ENCODE measurements around the gene PPP2R2C.

The PPP2R2C gene

DNA sequence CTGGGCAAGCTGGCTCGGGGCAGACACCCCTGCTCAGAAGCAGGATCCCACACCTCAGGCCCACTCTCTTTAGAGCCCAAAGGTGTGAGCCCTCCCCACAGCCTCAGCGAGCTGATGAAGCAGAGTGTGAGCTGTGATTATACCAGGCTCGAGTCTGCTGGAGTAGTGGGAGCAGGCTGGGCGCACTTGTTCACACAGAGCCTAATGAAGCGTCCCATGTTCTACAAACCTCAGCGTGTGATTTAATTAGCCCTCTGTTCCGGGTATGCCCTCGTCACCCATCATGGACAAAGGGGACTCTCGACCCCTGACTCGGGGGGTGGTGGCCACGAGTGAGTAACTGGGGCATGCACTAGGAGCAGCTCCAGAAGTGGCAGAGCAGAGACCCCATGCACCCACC lies 62.3 kb downstream of the PPP2R2C start:
- TF ChIP-seq, protein P1, sequence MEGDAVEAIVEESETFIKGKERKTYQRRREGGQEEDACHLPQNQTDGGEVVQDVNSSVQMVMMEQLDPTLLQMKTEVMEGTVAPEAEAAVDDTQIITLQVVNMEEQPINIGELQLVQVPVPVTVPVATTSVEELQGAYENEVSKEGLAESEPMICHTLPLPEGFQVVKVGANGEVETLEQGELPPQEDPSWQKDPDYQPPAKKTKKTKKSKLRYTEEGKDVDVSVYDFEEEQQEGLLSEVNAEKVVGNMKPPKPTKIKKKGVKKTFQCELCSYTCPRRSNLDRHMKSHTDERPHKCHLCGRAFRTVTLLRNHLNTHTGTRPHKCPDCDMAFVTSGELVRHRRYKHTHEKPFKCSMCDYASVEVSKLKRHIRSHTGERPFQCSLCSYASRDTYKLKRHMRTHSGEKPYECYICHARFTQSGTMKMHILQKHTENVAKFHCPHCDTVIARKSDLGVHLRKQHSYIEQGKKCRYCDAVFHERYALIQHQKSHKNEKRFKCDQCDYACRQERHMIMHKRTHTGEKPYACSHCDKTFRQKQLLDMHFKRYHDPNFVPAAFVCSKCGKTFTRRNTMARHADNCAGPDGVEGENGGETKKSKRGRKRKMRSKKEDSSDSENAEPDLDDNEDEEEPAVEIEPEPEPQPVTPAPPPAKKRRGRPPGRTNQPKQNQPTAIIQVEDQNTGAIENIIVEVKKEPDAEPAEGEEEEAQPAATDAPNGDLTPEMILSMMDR (IDR thresholded peaks at IDR 0.05; ENCODE audit: low read depth, low read length, missing control alignments): no peak
- DNase-seq (ENCODE audit: low read depth): no peak
- no peak overlapping the region for H3K4me3 ChIP-seq (ENCODE audit: low read depth, low read length)
- in situ Hi-C loops (cut with HindIII; ENCODE audit: low sequenced_read_pairs): no loop called here

DNA sequence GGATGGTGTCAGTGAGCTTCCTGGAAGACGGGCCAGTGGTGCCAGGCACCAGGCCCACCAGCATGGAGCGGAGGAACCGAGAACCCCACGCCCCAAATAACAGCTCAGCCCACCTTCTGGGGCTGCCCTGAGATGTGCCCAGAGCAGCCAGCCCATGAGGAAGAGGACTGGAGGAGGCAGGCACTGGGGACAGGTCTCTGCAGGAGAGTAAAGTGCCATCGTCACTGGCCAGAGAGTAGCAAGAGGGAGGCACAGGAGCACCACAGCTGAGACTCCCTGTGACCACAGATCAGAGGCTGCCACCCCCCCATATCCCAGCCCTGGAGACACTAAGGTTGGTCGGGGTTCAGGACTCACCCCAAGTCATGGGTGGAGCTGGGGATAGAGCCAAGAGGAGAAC lies 63.0 kb downstream of the PPP2R2C start:
- TF ChIP-seq, protein P1 (IDR thresholded peaks at IDR 0.05; ENCODE audit: low read depth, low read length, missing control alignments): no peak
- DNase-seq (ENCODE audit: low read depth): no peak
- no peak overlapping the region for H3K4me3 ChIP-seq (ENCODE audit: low read depth, low read length)
- in situ Hi-C loops (cut with HindIII; ENCODE audit: low sequenced_read_pairs): no loop called here

DNA sequence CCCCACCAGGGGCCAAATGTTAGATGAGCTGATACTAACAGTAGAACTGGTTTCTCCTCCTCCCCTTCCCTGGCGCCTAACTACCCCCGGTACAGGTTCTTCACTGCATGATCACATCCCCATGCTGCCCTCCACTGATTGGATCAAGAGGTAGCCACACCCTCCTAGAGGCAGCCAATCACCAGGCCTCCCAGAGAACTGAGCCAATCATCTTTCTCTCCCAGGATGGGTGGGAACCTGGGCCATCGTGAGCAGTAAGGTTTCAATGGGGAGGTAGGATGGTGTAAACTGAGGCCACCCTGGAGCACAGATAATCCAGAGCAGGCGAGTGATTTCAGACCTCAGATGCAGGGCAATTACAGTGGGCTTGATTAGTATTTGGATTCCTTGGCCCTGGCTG lies 64.2 kb downstream of the PPP2R2C start:
- H3K4me3 ChIP-seq (ENCODE audit: low read depth, low read length): no peak overlapping the region
- no peak for DNase-seq (ENCODE audit: low read depth)
- TF ChIP-seq, protein P1 (IDR thresholded peaks at IDR 0.05; ENCODE audit: low read depth, low read length, missing control alignments): no peak
- in situ Hi-C loops (cut with HindIII; ENCODE audit: low sequenced_read_pairs): no loop called here

DNA sequence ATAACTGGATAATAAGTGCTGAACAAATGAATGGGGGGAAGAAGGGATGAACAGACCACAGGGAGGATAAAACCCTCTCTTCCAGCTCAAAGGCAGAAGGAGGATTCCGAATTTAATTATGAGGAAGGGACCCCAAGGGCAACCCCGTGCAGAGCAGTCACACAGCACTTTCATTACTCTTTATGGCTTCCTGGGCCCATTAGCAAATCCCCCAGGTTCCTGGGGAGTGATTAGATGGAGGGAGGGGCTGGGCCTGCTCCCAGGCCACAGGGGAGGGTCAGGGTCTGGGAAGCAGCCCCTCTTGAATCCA lies 67.1 kb downstream of the PPP2R2C start:
- DNase-seq (ENCODE audit: low read depth): no peak
- in situ Hi-C loops (cut with HindIII; ENCODE audit: low sequenced_read_pairs): no loop called here
- H3K4me3 ChIP-seq (ENCODE audit: low read depth, low read length): no peak overlapping the region
- TF ChIP-seq, protein P1 (IDR thresholded peaks at IDR 0.05; ENCODE audit: low read depth, low read length, missing control alignments): no peak

DNA sequence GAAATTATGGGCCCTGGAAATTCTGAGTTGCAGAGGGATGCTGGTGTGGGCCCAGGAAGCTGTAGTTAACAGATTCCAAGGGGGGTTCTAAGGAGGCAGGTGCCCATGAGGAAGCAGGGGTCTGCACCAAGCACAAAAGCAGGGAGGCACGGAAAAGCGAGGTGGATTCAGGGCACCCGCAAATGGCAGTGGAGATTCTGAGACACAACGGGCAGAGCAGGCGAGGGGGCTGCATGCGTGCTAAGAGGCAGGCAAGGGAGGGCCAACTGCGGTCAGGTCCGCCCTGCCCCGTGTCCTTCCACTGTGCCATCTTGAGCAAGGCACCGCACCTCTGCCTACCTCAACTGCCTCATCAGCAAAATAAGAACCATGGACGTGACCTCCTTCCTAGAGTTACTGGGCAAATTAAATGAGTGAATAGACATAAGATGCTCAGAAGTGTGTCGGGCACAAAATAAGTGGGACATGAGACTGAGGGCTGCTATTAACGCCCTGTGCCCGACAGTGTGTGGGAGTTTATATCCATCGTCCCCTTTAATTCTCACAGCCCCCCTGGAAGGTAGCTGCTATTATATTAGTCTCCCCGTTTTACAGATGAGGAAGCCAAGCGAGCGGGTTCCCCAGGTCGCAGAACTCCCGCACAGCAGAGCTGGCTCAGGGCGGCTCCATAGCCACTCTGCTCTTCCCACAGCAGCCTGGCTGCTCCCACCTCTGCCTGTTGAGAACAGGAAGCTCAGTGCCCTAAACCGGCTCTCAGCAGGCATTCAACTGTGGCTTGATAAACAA lies 67.6 kb downstream of the PPP2R2C start:
- DNase-seq (ENCODE audit: low read depth): no peak
- H3K4me3 ChIP-seq (ENCODE audit: low read depth, low read length): no peak overlapping the region
- in situ Hi-C loops (cut with HindIII; ENCODE audit: low sequenced_read_pairs): no loop called here
- TF ChIP-seq, protein P1 (IDR thresholded peaks at IDR 0.05; ENCODE audit: low read depth, low read length, missing control alignments): no peak

DNA sequence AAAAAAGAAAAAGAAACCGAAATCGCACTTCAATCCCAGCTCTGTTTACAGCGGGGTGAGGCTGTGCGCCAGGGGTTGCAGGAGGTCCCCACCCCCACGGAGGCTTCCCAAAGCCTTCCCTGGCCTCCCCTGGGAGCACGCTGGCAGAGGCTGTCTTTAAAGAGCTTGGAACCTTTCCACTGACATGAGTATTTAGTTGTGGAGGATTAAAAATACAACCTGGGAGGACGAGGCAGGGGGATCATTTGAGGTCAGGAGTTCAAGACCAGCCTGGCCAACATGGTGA lies 69.1 kb downstream of the PPP2R2C start:
- in situ Hi-C loops (cut with HindIII; ENCODE audit: low sequenced_read_pairs): no loop called here
- H3K4me3 ChIP-seq (ENCODE audit: low read depth, low read length): no peak overlapping the region
- TF ChIP-seq, protein P1 (IDR thresholded peaks at IDR 0.05; ENCODE audit: low read depth, low read length, missing control alignments): no peak
- no peak for DNase-seq (ENCODE audit: low read depth)
